ENCODE results near the gene TMEM11. TPM values are rescaled to one million over a fixed set of nuclear protein-coding genes. Genes with fewer than 3 reads are reported as not detected.

The TMEM11 gene
- polyA plus RNA-seq, 2 of the 4 experiments (the other 2 are of a cell fraction): 57.7 to 61.0 TPM

GRCh38 chr17:21190078-21190477 lies 23.9 kb downstream of the TMEM11 start (continued):
- TF ChIP-seq, protein P1, sequence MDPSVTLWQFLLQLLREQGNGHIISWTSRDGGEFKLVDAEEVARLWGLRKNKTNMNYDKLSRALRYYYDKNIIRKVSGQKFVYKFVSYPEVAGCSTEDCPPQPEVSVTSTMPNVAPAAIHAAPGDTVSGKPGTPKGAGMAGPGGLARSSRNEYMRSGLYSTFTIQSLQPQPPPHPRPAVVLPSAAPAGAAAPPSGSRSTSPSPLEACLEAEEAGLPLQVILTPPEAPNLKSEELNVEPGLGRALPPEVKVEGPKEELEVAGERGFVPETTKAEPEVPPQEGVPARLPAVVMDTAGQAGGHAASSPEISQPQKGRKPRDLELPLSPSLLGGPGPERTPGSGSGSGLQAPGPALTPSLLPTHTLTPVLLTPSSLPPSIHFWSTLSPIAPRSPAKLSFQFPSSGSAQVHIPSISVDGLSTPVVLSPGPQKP (IDR thresholded peaks at IDR 0.05; ENCODE audit: low read depth, low read length): no peak
- no peak for TF ChIP-seq RFX5 (IDR thresholded peaks at IDR 0.05)

DNA sequence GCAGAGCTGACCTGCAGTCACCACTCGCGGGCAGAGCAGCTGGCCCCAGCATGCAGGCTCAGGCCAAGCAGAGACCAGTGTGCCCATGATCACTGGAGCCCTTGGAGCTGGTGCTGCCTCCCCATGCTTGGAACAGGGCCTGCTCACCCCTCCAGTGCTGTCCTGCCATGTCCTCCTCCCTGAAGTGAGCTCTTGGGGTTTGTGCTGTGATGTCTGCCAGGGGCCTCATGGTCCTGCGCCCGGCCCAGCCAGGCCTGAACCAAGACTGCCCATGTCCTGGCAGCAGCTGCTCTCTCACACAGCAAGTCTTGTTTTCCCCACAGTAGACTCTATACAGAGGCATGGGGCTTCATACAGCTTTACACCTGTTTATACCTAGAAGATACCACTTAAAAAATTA lies 24.6 kb downstream of the TMEM11 start:
- no peak for DNase-seq (ENCODE audit: low read depth in 1 of 2, low spot score in 1 of 2)
- Histone ChIP-seq H3K4me3 (no peak overlapping the region), H3K4me1 (no peaks in the 10 kb centered on the region), H3K9me3 (no peaks in the 10 kb centered on the region), H3K27ac (no peak overlapping the region), H3K4me2 (no peak overlapping the region)
- POLR2A ChIA-PET: no interaction called here
- TF ChIP-seq RCOR1 (IDR thresholded peaks at IDR 0.05; ENCODE audit: low read depth, low read length): no peak
- no peak for TF ChIP-seq HOXB13 (CRISPR knock-in tag; IDR thresholded peaks at IDR 0.05; ENCODE audit: low read depth)
- TF ChIP-seq, protein P2, sequence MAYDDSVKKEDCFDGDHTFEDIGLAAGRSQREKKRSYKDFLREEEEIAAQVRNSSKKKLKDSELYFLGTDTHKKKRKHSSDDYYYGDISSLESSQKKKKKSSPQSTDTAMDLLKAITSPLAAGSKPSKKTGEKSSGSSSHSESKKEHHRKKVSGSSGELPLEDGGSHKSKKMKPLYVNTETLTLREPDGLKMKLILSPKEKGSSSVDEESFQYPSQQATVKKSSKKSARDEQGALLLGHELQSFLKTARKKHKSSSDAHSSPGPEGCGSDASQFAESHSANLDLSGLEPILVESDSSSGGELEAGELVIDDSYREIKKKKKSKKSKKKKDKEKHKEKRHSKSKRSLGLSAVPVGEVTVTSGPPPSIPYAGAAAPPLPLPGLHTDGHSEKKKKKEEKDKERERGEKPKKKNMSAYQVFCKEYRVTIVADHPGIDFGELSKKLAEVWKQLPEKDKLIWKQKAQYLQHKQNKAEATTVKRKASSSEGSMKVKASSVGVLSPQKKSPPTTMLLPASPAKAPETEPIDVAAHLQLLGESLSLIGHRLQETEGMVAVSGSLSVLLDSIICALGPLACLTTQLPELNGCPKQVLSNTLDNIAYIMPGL (CRISPR knock-in tag; IDR thresholded peaks at IDR 0.05; ENCODE audit: borderline replicate concordance): no peak
- TF ChIP-seq JUNB (IDR thresholded peaks at IDR 0.05): no peak
- TF ChIP-seq RAD21 (conservative IDR thresholded peaks at IDR 0.05 in 1 of 2, IDR thresholded peaks at IDR 0.05 in 1 of 2): no peak
- TF ChIP-seq GATA3 (IDR thresholded peaks at IDR 0.05; ENCODE audit: borderline replicate concordance): no peak
- no peak for TF ChIP-seq TP53 (CRISPR knock-in tag; IDR thresholded peaks at IDR 0.05)
- TF ChIP-seq FOSL2 (IDR thresholded peaks at IDR 0.05): no peak
- TF ChIP-seq FOSL2 (CRISPR knock-in tag; IDR thresholded peaks at IDR 0.05): no peak
- no peak for TF ChIP-seq ESRRA (IDR thresholded peaks at IDR 0.05; ENCODE audit: borderline replicate concordance, low read length)
- TF ChIP-seq, protein P3, sequence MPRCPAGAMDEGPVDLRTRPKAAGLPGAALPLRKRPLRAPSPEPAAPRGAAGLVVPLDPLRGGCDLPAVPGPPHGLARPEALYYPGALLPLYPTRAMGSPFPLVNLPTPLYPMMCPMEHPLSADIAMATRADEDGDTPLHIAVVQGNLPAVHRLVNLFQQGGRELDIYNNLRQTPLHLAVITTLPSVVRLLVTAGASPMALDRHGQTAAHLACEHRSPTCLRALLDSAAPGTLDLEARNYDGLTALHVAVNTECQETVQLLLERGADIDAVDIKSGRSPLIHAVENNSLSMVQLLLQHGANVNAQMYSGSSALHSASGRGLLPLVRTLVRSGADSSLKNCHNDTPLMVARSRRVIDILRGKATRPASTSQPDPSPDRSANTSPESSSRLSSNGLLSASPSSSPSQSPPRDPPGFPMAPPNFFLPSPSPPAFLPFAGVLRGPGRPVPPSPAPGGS (IDR thresholded peaks at IDR 0.05): no peak
- no peak for TF ChIP-seq HEYL (CRISPR knock-in tag; IDR thresholded peaks at IDR 0.05)
- TF ChIP-seq CBX2 (IDR thresholded peaks at IDR 0.05; ENCODE audit: borderline replicate concordance, low read depth): no peak
- TF ChIP-seq EHMT2 (IDR thresholded peaks at IDR 0.05; ENCODE audit: low read depth): no peak
- CTCF ChIA-PET: interaction anchor here (1.0 to 2.2 kb wide), 4 partner anchors 12 to 71 kb away, joined by 3 to 12 read pairs (median 6); no protein-coding TSS in a partner anchor
- no peak for FAIRE-seq
- no peak for ATAC-seq
- 98% methylated on average over 4 of the region's 4 CpGs for WGBS (ENCODE audit: missing lambda C conversion rate)

DNA sequence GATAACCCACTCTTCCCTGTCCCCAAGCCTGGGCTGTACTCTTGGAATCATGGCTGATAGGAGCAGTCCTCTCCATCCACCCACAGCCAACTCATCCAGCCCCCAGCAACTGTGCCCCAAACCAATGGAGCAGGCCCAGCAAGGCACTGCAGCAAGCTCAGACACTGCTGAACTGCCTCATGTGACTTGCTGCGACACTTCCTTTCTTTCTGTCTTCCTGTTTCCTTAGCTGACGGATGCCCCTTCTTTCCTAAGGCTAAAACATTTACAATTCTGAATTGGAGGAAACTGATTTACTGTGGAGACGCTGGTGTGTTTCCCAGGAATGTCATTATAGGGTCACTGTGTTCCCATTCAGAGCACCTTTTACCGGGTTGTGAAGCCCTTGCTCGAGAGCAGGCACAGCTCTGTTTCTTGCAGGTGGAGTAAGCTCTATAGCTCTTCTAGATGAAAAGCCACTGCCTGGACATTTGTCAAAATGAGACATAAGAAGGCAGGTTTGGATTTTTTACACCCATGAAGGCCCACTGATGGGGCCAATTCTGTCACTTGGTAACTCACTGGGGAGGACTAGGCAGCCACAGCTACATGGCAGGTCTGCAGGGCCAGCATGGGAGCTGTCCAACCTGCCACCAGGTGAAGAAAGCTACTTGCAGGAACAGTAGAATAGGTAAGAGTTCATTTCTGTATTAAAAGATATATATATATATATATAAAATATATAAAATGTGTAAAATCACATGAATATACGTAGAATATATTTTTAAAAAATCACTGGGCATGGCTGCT lies 27.4 kb downstream of the TMEM11 start:
- no peak for FAIRE-seq
- POLR2A ChIA-PET: no interaction called here
- WGBS (ENCODE audit: missing lambda C conversion rate): 89% methylated on average over 6 of the region's 6 CpGs
- no peak for TF ChIP-seq ZSCAN20 (CRISPR knock-in tag; IDR thresholded peaks at IDR 0.05)
- TF ChIP-seq NFE2L2 (conservative IDR thresholded peaks at IDR 0.05; ENCODE audit: low read length): no peak
- TF ChIP-seq CTCF (IDR thresholded peaks at IDR 0.05): no peak
- no peak for TF ChIP-seq JUN (IDR thresholded peaks at IDR 0.05)
- TF ChIP-seq KDM1A (IDR thresholded peaks at IDR 0.05; ENCODE audit: low read depth): no peak
- TF ChIP-seq, protein P1 (IDR thresholded peaks at IDR 0.05; ENCODE audit: low read depth, low read length): no peak
- no peak for TF ChIP-seq FOXS1 (CRISPR knock-in tag; IDR thresholded peaks at IDR 0.05)
- no peak for TF ChIP-seq RNF2 (IDR thresholded peaks at IDR 0.05; ENCODE audit: borderline replicate concordance, low read depth)
- no peak for TF ChIP-seq CBX2 (IDR thresholded peaks at IDR 0.05; ENCODE audit: borderline replicate concordance, low read depth)
- no peak for TF ChIP-seq ZNF302 (CRISPR knock-in tag; IDR thresholded peaks at IDR 0.05)
- no peak for TF ChIP-seq RFX5 (IDR thresholded peaks at IDR 0.05)
- TF ChIP-seq MAZ (IDR thresholded peaks at IDR 0.05; ENCODE audit: borderline replicate concordance, low read depth, low read length): no peak
- TF ChIP-seq ESRRA (IDR thresholded peaks at IDR 0.05; ENCODE audit: borderline replicate concordance, low read length): no peak
- TF ChIP-seq, protein P4, sequence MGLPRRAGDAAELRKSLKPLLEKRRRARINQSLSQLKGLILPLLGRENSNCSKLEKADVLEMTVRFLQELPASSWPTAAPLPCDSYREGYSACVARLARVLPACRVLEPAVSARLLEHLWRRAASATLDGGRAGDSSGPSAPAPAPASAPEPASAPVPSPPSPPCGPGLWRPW (IDR thresholded peaks at IDR 0.05): no peak

More for the DNA sequence above, 27.4 kb downstream of the TMEM11 start:
- Histone ChIP-seq H3K4me2 (no peak overlapping the region), H3K4me3 (no peak overlapping the region), H3K9me3 (no peaks in the 10 kb centered on the region), H3K4me1 (no peaks in the 10 kb centered on the region), H3K27ac (no peak overlapping the region)
- CTCF ChIA-PET: interaction anchor here (0.7 to 2.1 kb wide), 5 partner anchors 11 to 68 kb away, joined by 3 to 8 read pairs (median 4); no protein-coding TSS in a partner anchor
- ATAC-seq (no peak), DNase-seq (ENCODE audit: low read depth in 1 of 2, low spot score in 1 of 2) (no peak)

Data from A549 (cell line).